Activated T-cell treated with anti-CD3 and anti-CD28 coated beads for 48 hours (primary cell): ENCODE measurements around the gene PFN1.

ENCODE experiments used
- DNase-seq: peaks from one replicate; pipeline ENCODE4 v3.0.0-alpha.2; 2020; ENCODE audit warnings: low read depth

PFN1 gene

DNA sequence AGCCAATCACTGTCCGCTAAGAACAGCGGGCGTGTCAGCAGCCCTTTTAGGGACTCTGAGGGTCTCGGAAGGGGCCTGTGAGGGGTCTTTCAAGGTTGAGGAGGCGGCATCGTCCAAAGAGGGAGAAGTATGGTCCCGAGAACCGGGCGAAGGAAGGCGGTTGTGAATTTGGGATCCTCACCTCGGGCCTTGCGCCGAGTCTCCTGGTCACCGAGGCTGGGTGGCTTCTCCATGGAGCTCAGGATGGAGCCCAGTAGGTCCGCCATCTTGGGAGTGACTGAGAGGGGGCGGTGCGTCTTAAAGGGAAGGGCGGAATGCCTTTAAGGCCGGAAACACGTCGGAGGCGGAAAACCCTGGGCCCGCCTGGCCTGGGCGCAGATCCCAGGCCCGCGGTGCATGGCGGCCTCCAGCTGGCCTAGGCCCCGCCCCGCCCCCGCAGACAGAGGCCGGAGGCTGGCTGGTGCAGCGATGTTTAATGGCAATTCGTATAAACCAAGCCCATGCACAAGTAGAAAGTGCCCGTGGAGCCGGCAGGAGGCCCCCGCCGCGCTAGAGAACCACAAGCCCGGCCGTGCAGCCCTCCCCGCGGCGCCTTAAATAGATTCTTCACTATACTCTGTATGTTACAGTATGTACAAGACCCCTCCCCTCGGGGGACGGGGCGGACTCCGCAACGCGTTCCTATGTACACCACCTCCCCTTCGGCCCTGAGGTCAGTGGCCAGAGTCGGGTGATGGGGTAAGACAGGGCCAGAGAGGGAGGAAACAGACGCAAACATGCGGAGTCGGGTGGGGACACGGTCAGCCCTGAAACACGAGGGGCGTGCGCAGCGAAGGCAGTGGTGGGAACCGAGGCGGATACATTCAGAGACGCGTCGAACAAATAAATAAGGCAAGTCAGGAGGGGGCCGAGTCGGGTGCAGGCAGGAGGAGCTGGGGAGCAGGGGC lies 19.5 kb upstream of the PFN1 start, which contains the start of gene SPAG7:
TSS of gene SPAG7 (minus strand) at position 279 of the 947 bp plus-strand sequence. CDS start at position 266, 13 bp downstream.
- DNase-seq = peak; percentile 92

DNA sequence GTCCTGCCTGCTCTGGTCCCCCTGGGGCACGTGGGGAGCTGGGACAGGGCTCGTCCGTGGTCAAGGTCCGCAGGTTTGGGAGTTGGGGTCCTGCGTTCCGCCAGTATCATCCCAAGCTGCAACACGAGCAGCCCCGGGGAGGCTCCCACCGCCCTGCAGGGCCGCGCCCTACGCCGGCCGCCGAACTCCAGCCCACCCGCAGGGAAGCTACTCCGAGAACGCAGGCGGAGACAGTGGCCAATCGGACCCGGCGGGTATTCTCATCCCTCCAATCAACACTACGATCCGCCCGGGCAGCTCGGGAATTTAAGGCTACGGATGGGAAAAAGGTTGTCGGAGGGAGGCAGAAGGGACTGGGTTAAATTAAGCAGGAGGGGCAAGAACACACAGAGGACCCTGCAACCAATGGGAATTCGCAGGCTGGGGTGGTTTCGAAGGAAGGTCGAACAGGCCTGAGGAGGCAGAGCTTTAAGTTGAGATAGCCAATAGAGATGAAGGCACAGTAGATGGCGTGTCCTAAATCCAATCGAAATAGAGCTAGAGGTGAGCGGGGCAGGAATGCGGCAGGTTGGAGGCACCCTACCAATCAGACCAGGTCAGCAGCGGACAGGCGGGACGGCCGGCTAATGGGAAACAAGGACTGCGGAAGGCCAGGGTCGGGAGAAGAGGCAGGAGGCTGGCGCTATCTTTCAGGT lies 18.7 kb upstream of the PFN1 start:
- peak; percentile 84 for DNase-seq

DNA sequence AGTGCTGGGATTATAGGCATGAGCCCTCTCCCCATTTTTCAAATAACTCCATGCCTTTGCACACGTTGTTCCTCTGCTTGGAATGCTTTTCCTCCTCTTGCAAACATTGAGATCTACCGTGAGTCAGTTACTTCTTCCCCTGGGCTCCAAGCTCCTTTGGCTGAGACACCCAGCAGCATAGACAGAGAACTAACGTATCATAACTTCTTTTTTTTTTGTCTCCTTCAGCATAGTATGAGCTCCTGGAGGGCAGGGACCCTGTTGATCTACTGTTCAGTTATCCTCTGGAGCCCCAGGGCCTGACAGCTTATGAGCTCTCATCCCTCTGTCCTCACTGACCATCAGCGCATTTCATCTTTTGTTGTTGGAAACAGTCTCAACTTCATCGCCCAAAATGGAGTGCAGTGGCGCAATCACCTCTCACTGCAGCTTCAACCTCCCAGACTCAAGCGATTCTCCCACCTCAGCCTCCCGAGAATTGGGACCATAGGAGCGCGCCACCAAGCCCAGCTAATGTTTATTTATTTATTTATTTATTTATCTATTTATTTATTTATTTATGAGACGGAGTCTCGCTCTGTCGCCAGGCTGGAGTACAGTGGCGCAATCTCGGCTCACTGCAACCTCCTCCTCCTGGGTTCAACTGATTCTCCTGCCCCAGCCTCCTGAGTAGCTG lies 17.1 kb upstream of the PFN1 start:
- no peak for DNase-seq

DNA sequence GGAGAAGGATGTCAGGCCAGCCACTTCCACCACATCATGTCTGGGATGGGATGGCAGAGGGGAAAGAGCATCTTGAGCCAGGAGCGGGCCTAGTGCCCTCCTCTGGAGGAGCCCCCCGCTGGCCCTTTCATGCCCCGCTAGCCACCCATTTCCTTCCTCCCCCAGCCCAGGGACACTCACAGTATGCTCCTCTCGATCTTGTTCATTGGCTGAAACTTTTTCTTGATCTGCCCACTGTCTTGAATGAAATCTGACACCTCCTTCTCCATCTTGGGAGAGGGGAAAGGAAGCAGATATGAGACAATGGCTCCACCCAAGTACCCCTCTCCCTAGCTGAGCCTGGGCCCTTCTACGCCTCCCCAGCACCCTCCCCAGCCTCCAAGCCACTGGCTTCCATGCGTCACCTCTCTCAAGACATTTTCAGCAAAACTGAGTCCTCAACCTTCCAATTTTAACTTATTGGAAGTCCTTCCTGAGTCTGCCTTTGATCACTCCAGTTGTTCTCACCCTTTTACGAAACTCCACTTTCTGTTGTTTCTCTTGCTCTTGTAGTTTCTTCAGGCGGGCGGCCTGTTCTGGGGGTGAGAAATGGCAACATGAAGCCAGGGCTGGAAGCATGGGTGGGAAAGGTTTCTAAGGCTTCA lies 12.1 kb upstream of the PFN1 start:
- no peak for DNase-seq

DNA sequence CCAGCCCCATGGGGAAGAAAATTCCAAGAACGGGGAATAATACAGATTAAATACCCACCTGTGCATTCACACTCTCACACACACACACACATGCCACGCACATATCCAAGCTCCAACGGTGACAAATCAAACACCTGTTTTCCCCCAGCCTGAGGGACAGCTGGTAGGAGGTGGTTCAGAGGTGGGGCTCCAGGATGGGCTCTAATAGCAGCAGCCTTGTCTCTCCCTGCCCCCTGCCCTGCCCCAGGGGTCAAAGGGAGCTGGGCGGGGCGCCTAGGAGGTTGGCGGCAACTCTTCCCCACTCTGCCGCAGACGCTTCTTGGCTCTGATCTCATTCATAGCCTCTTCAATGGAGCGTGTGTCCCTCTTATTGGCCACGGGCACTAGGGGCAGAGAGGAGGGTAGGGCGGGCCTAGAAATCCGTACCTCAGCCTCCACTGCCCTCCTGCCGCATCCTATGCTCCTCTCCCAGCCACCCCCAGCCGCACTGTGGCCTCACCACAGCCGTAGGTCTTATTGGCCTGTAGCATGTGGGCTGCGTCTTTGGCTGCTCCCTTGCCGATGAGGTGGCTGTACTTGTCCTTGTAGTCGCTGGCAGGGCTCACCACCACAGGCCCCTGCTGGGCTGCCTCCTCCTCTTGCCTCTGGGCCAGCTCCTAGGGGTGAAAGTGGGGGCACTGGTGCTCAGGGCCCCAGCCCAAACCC lies 11.1 kb upstream of the PFN1 start:
- DNase-seq = no peak

DNA sequence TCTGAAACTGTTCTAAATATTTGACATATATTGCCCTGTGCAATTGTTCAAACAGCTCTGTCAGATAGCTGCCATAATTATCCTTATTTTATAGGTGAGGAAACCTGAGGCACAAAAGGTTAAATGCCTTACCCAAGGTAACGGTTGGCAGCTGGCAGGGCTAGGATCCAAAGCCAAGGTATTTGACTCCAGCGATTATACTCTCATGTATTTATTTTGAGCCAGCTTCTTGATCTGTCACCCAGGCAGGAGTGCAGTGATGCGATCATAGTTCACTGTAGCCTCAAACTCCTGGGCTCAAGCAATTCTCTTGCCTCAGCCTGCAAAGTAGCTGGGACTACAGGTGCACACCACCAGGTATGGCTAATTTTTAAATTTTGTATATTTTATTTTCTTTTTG lies 9.8 kb upstream of the PFN1 start:
- DNase-seq = no peak

DNA sequence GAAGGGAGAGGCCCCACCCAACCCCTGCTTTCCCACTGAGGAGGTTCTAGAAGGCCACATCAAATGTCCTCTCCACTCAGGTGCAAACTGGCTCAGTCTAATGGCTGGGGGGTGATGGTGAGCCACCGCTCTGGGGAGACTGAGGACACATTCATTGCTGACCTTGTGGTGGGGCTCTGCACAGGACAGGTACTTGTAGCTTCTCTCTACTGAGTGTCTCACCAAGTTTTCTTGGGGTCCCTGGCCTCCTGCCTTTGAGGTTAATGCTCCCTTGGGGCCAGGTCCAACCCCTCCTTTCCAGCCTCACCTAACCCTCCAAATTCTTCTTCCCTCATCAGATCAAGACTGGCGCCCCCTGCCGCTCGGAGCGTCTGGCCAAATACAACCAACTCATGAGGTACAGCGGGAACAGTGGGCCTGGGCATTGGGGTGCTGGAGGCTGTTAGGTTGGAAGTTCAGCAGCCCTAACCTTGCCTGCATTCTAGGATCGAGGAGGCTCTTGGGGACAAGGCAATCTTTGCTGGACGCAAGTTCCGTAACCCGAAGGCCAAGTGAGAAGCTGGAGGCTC lies 8.2 kb upstream of the PFN1 start:
- no peak for DNase-seq

DNA sequence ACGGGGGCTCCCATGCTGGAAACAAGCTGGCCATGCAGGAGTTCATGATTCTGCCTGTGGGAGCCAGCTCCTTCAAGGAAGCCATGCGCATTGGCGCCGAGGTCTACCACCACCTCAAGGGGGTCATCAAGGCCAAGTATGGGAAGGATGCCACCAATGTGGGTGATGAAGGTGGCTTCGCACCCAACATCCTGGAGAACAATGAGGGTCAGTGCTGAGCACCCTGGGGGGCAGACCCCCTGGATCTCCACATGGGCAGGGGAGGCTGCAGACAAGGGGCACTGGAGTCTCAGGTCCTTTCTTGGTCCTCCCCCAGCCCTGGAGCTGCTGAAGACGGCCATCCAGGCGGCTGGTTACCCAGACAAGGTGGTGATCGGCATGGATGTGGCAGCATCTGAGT lies 6.8 kb upstream of the PFN1 start:
- DNase-seq = no peak

DNA sequence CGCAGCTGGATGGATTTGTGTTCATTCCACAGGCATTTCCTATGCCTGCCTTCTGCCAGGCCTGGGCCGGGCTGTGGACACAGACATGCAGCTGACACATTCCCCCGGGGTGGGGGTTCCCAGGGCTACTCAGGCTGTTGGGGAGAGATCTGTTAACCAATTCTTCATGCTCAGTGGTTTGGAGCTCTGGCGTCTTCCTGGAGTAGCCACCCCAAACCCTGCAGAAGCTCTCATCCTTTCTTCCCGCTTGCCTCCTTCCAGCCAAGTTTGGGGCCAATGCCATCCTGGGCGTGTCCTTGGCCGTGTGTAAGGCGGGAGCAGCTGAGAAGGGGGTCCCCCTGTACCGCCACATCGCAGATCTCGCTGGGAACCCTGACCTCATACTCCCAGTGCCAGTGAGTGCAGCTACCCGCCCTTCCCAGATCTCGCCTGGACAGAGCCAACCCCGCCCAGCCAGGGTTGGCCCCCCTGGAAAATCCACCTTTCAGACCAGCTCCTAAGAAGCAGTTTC lies 5.2 kb upstream of the PFN1 start:
- no peak for DNase-seq

DNA sequence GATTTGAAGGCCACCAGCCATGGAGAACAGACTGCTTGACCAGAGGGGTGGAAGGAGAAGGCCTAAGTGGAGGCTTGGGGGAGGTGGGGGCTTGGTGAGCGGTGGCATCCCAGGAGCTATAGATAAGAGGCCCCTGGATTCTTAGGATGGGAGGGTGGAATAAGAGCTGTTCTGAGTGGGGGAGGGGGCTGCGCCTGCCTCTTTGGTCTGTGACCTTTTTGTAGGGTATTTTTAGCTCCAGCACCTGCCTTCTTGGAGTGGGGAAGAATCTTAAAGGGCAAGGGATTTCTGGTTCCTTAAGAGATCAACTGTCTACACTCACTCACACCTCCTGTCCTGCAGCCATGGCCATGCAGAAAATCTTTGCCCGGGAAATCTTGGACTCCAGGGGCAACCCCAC lies 3.2 kb upstream of the PFN1 start:
- no peak for DNase-seq

DNA sequence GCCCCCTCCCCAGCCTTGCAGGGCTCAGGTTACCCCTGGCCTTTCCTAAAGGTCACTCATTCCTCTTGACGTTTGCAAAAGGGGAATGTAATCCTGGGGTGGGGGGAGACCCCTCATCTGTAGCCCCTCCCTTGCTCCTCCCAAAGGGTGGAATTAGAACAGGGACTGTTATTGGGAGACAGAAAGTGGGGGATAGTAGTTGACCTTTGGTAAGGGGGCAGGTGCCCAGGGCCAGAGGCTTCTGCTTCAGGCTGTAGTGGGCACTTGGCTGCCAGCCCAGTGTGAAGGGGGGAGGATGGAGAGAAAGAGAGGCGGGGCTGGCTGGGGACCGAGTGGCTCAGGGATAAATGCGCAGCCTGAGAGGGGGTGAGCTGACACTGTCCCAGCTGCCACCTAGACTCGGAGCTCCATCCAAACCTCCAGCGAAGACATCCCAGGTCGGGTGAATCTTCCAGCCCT lies 2.4 kb upstream of the PFN1 start, which contains the start of gene ENO3:
TSS of gene ENO3 (plus strand) at position 374 of the 459 bp plus-strand sequence. CDS start 711 bp downstream, outside the sequence.
- no peak for DNase-seq

DNA sequence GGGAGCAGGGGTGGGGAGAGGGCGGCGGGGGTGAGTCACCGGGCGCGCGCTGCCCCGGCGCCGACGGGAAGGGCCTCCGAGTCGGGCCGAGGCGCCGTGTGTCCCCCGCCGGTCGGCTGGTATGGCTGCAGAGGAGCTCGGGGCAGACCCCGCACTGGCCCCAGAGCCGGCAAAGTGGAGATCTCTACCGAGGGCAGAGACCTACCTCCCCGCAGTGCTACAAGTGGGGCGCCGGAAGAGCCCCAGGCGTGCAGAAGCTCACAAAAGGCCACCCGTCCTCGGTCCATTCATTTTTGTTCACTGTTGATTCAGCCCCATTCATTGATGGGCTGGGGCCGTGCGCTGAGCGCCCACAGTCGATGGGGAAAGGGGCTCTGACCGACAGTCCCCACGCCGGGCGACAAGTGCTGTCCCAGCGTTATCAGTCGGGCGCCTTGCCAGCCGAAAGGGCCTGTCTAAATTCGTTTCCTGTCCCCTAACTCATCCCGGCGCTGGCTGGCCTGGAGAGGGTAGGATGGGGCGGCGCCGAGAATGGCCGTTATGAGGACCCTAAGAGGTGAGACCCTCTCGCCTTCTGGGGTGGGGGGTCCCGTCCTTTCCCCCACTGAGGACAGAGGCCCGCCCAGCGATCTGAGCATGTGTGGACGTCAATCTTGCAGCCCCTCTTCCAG lies 1.9 kb upstream of the PFN1 start:
- DNase-seq = no peak

DNA sequence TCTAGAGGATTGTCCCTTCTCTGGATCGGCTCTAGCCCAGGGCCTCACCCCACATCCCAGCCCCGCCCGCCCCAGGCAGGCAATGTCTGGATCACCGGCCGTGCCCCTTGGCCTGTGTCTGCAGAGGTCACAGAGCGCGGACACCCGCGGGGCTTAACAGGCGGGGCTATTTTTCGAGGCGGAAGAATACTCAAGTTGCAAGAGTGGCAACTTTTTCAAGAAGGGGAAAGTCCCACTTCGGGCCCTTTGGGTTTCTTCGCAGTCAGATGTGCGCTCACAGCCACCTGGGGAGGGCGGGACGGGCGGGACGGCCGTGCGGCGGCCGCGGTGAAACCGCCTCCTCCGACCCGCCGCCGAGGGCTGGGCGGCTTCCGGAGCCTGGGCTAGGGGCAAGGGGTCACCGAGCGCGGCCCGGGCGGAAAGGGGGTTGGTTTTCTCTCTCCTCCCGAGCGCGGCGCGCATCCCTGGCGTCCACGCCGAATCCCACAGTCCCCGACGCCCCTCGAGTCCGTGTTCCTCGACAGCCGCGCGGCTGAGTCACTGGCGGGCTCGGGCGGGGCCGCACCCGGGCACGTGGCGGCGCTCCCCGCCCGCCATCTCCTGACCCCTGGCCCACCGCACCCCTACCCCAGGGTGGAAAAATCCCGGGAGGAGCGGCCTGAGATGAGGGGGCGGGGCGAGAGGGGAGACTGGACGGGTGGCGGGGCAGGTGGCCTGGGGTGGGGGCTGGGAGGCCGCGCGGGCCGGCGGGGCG lies 1.2 kb upstream of the PFN1 start:
- DNase-seq = peak; percentile 74

DNA sequence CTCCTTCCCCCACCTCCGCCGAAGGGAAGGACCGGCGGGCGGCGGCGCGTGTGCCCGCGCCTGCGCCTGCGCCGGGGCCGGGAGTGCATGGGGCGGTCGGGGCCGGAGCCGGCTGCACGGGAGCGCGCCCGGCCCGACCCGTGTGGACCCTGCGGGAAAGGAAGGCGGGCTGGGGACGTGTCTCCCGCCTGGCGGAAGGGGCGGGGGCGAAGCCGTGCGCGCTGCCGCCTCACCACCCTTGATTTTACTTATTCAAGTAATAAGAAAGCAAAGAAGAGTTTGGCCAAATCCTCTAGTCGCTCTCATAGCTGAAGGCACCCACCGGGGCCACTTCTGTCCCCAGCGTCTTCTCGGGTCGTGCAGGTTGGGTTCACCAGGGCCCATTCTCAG lies 596 bp upstream of the PFN1 start:
- DNase-seq = peak; percentile 83

DNA sequence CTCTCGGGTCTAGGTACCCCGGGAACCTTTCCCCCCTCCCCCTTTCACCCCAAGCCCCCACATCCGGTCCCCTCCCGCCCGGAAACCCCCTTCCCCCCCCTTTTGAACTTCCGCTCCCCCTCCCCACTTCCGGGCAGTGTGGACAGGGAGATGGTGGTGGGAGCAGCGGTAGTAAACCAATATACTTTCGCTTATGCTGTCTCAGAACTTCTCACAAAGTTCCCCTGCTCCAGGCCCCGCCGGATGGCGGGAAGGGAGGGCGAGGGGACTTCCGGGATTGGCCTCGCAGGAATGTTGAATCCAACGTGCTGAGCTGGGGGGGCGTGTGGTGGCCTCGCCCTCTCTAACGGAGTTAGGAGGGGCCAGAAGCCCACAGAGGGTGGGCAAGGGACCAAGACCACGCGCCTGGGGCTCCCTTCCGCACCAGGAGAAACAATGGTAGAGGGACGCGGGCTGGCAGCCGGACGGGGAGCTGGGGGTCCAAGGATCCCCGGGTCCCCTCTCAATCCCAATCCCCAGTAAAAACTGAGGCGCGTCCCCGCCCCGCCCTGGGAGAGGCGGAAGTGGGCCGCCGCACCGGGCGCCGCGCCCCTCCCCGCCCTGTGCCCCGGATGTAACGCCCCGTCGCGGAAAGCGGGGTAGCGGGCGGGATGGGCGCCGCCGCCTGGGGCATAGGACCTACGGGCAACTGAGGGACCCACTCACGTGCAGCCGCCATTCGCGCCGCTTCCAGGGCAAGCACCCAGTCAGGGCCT lies 742 bp downstream of the PFN1 start:
- peak; percentile 67 for DNase-seq

DNA sequence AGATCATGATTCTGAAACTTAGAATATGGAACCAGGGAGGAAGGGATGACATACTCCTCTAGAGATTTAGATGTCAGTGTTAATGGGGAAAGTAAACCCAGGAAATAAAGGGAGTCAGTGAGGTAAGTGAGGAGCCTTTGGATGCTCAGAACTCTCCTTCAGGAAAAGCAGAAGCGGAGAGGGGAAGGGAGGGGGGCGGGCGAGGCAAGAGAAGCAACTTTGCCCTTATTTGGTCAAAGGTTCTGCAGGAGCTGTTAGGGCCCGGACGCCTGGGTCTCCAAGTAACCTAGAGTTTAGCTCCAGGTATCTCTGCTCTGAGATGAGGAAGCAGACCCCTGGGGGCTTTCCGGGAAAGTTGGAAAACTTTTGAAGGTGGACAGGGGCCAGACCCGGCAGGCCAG lies 1.3 kb downstream of the PFN1 start:
- DNase-seq = no peak

DNA sequence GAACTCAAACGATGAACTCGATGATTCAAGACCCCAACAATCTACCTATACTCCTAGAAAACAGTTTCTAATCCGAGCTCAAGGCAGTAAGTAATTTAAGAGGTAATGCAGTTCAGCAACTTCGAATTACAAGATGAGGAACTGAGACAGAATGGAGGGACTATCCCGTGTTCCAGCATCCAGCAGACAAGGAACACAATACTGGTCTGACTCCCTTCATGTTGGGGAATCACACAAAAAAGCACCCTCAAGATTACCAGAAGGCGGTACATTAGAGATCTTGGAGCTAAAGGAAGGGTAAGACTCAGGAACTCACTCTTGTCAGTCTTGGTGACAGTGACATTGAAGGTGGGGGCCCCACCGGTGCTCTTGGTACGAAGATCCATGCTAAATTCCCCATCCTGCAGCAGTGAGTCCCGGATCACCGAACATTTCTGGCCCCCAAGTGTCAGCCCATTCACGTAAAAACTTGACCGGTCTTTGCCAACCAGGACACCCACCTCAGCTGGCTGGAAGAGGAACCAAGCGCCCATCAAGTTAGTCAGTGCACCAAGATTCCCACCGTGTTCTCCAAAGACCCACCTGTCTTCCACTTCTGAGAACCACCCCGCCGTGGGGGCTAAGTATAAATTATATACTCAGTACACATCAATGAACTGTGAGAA lies 1.9 kb downstream of the PFN1 start:
- no peak for DNase-seq

DNA sequence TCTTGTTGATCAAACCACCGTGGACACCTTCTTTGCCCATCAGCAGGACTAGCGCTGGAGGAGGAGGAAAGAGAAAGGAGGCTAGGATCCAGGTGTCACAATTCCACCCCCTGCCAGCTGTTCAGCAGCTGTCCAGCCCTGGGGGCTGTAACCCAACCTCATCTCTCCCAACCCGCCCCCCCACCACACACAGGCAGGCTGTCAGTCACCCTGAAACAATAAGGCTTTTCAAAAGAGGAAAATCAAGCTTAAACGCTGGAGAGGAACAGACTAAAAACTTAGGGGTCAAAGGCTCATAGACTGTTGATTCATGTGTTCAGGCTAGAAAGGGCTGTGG lies 2.4 kb downstream of the PFN1 start:
- no peak for DNase-seq
